ENCODE results near the gene SAE1.

Gene SAE1

DNA sequence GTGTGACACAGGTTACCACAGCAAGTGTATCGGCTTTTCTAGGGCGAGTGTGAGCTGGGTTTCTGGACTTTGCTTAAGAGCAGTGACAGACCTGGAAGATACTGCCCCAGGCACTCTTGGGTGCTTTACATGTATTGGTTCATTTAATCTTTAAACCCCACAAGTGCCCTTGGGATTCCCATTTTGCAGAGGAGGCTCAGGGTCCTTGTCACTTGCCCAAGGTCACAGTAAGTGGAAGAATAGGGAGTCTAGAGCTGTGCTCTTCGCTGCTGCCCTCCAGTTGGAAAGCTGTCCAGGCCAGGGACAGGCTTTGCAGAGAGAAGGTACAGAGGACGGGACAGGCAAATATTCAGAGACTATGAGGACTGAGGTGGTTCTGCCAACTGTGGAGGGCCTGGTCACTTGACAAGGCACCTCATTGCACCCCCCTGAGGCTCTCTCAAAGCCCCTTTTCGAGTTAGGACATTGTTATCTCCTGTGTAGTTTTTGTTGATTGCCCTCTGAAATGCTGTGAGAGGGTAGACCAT, 57.9 kb downstream of the SAE1 start:
- H3K27ac ChIP-seq (ENCODE audit: low read depth, low read length, severe bottlenecking) = peak overlapping the region; percentile 4
- H3K4me1 ChIP-seq (ENCODE audit: control insufficient read depth, insufficient read depth, low read length, poor library complexity, severe bottlenecking) = peaks cover 29% of the 10 kb centered on the region
- peaks cover 70% of the 10 kb centered on the region for H3K36me3 ChIP-seq (ENCODE audit: control insufficient read depth, insufficient read depth, low read length)
- no peak overlapping the region for H3K4me3 ChIP-seq (ENCODE audit: extremely low read depth, insufficient read depth, low read length, poor library complexity, severe bottlenecking)
- H3K9me3 ChIP-seq (ENCODE audit: control insufficient read depth, low read length) = no peaks in the 10 kb centered on the region
- WGBS, 2 experiments (ENCODE audit: insufficient coverage in 2 of 2) = 89 to 100% methylated on average over 2 to 5 of the region's 5 CpGs

- 82 to 88% methylated on average over 8 to 10 of the region's 12 CpGs for WGBS, 2 experiments (ENCODE audit: insufficient coverage in 2 of 2)
- Histone ChIP-seq H3K4me3 (ENCODE audit: extremely low read depth, insufficient read depth, low read length, poor library complexity, severe bottlenecking) (no peak overlapping the region), H3K36me3 (ENCODE audit: control insufficient read depth, insufficient read depth, low read length) (peaks cover 66% of the 10 kb centered on the region), H3K4me1 (ENCODE audit: control insufficient read depth, insufficient read depth, low read length, poor library complexity, severe bottlenecking) (peaks cover 29% of the 10 kb centered on the region), H3K27ac (ENCODE audit: low read depth, low read length, severe bottlenecking) (peak overlapping the region; percentile 92), H3K9me3 (ENCODE audit: control insufficient read depth, low read length) (no peaks in the 10 kb centered on the region)
Observed at GRCh38 chr19:47190167-47190727, 59.6 kb downstream of the SAE1 start.

GRCh38 chr19:47195434-47195833, 64.8 kb downstream of the SAE1 start:
- 83 to 100% methylated on average over 1 of the region's 1 CpG for WGBS, 2 experiments (ENCODE audit: insufficient coverage in 2 of 2)
- Histone ChIP-seq H3K9me3 (ENCODE audit: control insufficient read depth, low read length) (no peaks in the 10 kb centered on the region), H3K4me1 (ENCODE audit: control insufficient read depth, insufficient read depth, low read length, poor library complexity, severe bottlenecking) (peaks cover 5% of the 10 kb centered on the region), H3K4me3 (ENCODE audit: extremely low read depth, insufficient read depth, low read length, poor library complexity, severe bottlenecking) (no peak overlapping the region), H3K36me3 (ENCODE audit: control insufficient read depth, insufficient read depth, low read length) (peaks cover 84% of the 10 kb centered on the region), H3K27ac (ENCODE audit: low read depth, low read length, severe bottlenecking) (no peak overlapping the region)

GRCh38 chr19:47197141-47197540, 66.5 kb downstream of the SAE1 start:
- no peaks in the 10 kb centered on the region for H3K9me3 ChIP-seq (ENCODE audit: control insufficient read depth, low read length)

DNA sequence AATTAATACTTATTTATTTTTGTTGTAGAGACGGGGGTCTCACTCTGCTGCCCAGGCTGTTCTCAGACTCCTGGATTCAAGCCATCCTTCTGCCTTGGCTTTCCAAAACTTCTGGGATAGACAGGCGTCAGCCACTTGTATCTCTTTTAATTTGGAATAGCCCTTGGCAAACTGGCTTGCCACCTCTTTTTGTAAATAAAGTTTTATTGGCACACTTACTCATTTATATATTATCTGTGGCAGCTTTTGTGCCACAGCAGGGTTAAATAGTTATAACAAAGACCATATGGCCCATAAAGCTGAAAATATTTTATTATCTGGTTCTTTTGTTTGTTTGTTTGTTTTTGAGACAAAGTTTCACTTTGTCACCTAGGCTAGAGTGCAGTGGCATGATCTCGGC, 69.9 kb downstream of the SAE1 start:
- Histone ChIP-seq H3K36me3 (ENCODE audit: control insufficient read depth, insufficient read depth, low read length) (peaks cover 92% of the 10 kb centered on the region), H3K4me3 (ENCODE audit: extremely low read depth, insufficient read depth, low read length, poor library complexity, severe bottlenecking) (no peak overlapping the region), H3K27ac (ENCODE audit: low read depth, low read length, severe bottlenecking) (no peak overlapping the region), H3K4me1 (ENCODE audit: control insufficient read depth, insufficient read depth, low read length, poor library complexity, severe bottlenecking) (no peaks in the 10 kb centered on the region), H3K9me3 (ENCODE audit: control insufficient read depth, low read length) (no peaks in the 10 kb centered on the region)
- WGBS, 2 experiments (ENCODE audit: insufficient coverage in 2 of 2) = 100% methylated on average over 1 of the region's 3 CpGs; no CpG with 5 or more reads in 1 of the 2 experiments

More at GRCh38 chr19:47197141-47197540, 66.5 kb downstream of the SAE1 start:
- 100% methylated on average over 2 to 3 of the region's 4 CpGs for WGBS, 2 experiments (ENCODE audit: insufficient coverage in 2 of 2)
- peaks cover 89% of the 10 kb centered on the region for H3K36me3 ChIP-seq (ENCODE audit: control insufficient read depth, insufficient read depth, low read length)
- H3K4me1 ChIP-seq (ENCODE audit: control insufficient read depth, insufficient read depth, low read length, poor library complexity, severe bottlenecking) = no peaks in the 10 kb centered on the region
- no peak overlapping the region for H3K27ac ChIP-seq (ENCODE audit: low read depth, low read length, severe bottlenecking)
- no peak overlapping the region for H3K4me3 ChIP-seq (ENCODE audit: extremely low read depth, insufficient read depth, low read length, poor library complexity, severe bottlenecking)

GRCh38 chr19:47203254-47203653, 72.6 kb downstream of the SAE1 start:
- Histone ChIP-seq H3K9me3 (ENCODE audit: control insufficient read depth, low read length) (no peaks in the 10 kb centered on the region), H3K36me3 (ENCODE audit: control insufficient read depth, insufficient read depth, low read length) (peaks cover 96% of the 10 kb centered on the region), H3K4me1 (ENCODE audit: control insufficient read depth, insufficient read depth, low read length, poor library complexity, severe bottlenecking) (no peaks in the 10 kb centered on the region), H3K4me3 (ENCODE audit: extremely low read depth, insufficient read depth, low read length, poor library complexity, severe bottlenecking) (no peak overlapping the region), H3K27ac (ENCODE audit: low read depth, low read length, severe bottlenecking) (no peak overlapping the region)
- 100% methylated on average over 1 to 3 of the region's 3 CpGs for WGBS, 2 experiments (ENCODE audit: insufficient coverage in 2 of 2)

- H3K9me3 ChIP-seq (ENCODE audit: control insufficient read depth, low read length) = no peaks in the 10 kb centered on the region
- 81 to 92% methylated on average over 10 to 12 of the region's 13 CpGs for WGBS, 2 experiments (ENCODE audit: insufficient coverage in 2 of 2)
- peaks cover 76% of the 10 kb centered on the region for H3K36me3 ChIP-seq (ENCODE audit: control insufficient read depth, insufficient read depth, low read length)
- peak overlapping the region; percentile 64 for H3K27ac ChIP-seq (ENCODE audit: low read depth, low read length, severe bottlenecking)
- H3K4me3 ChIP-seq (ENCODE audit: extremely low read depth, insufficient read depth, low read length, poor library complexity, severe bottlenecking) = no peak overlapping the region
- H3K4me1 ChIP-seq (ENCODE audit: control insufficient read depth, insufficient read depth, low read length, poor library complexity, severe bottlenecking) = peaks cover 7% of the 10 kb centered on the region
Observed at GRCh38 chr19:47209319-47210179, 78.9 kb downstream of the SAE1 start.

DNA sequence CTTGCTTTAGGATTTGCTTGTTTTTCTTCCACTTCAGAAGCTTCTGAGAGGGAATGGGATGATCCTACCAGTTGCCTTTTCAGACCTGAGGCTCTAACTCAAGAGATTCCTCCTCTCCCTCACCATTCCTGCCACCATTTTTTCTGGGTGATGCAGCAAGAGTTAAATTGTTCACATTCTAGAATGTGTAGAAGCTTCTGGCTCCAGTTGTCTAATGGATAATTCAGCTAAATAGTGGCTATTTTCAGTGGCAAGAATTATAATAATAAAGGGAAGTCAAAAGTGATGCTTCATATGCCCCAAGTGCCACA, 79.5 kb downstream of the SAE1 start:
- H3K36me3 ChIP-seq (ENCODE audit: control insufficient read depth, insufficient read depth, low read length) = peaks cover 70% of the 10 kb centered on the region
- H3K27ac ChIP-seq (ENCODE audit: low read depth, low read length, severe bottlenecking) = peak overlapping the region; percentile 64
- peaks cover 7% of the 10 kb centered on the region for H3K4me1 ChIP-seq (ENCODE audit: control insufficient read depth, insufficient read depth, low read length, poor library complexity, severe bottlenecking)
- no peak overlapping the region for H3K4me3 ChIP-seq (ENCODE audit: extremely low read depth, insufficient read depth, low read length, poor library complexity, severe bottlenecking)
- H3K9me3 ChIP-seq (ENCODE audit: control insufficient read depth, low read length) = no peaks in the 10 kb centered on the region

GRCh38 chr19:47210689-47211316, 80.2 kb downstream of the SAE1 start:
- 59 to 72% methylated on average over 14 to 15 of the region's 19 CpGs for WGBS, 2 experiments (ENCODE audit: insufficient coverage in 2 of 2)
- H3K4me3 ChIP-seq (ENCODE audit: extremely low read depth, insufficient read depth, low read length, poor library complexity, severe bottlenecking) = no peak overlapping the region
- H3K36me3 ChIP-seq (ENCODE audit: control insufficient read depth, insufficient read depth, low read length) = peaks cover 64% of the 10 kb centered on the region
- H3K9me3 ChIP-seq (ENCODE audit: control insufficient read depth, low read length) = no peaks in the 10 kb centered on the region
- H3K4me1 ChIP-seq (ENCODE audit: control insufficient read depth, insufficient read depth, low read length, poor library complexity, severe bottlenecking) = peaks cover 7% of the 10 kb centered on the region
- peak overlapping the region; percentile 64 for H3K27ac ChIP-seq (ENCODE audit: low read depth, low read length, severe bottlenecking)

GRCh38 chr19:47215581-47215980, 84.9 kb downstream of the SAE1 start:
- Histone ChIP-seq H3K36me3 (ENCODE audit: control insufficient read depth, insufficient read depth, low read length) (peaks cover 23% of the 10 kb centered on the region), H3K27ac (ENCODE audit: low read depth, low read length, severe bottlenecking) (no peak overlapping the region), H3K4me3 (ENCODE audit: extremely low read depth, insufficient read depth, low read length, poor library complexity, severe bottlenecking) (no peak overlapping the region), H3K4me1 (ENCODE audit: control insufficient read depth, insufficient read depth, low read length, poor library complexity, severe bottlenecking) (no peaks in the 10 kb centered on the region), H3K9me3 (ENCODE audit: control insufficient read depth, low read length) (no peaks in the 10 kb centered on the region)
- WGBS, 2 experiments (ENCODE audit: insufficient coverage in 2 of 2) = 95 to 96% methylated on average over 3 to 5 of the region's 5 CpGs
